Mesenchymal stem cell (in vitro differentiated cells and primary cell): ENCODE results near the gene MOGAT1.

ENCODE experiments used
- DNase-seq: peaks from one replicate; pipeline ENCODE4 v3.0.0-alpha.2; 2013
- H2AFZ ChIP-seq: one replicate; pipeline ENCODE4 v1.6.1; 2013; ENCODE audit warnings: low read depth, mild to moderate bottlenecking, control low read depth, inconsistent platforms, low read length, moderate library complexity
- H2AK5ac ChIP-seq: 2 replicates; pipeline ENCODE4 v1.6.1; 2013; ENCODE audit warnings: low read length, moderate library complexity, mild to moderate bottlenecking, inconsistent platforms; ENCODE audit not compliant: severe bottlenecking
- H2BK120ac ChIP-seq: one replicate; pipeline ENCODE4 v1.6.1; 2013; ENCODE audit warnings: low read depth, mild to moderate bottlenecking, inconsistent platforms, low read length, moderate library complexity
- H2BK12ac ChIP-seq, 2 experiments: one replicate each; pipeline ENCODE4 v1.6.1; 2013; ENCODE audit warnings: inconsistent platforms in 2 of 2, low read length in 2 of 2, mild to moderate bottlenecking in 2 of 2, moderate library complexity in 2 of 2, control low read depth in 1 of 2
- H2BK15ac ChIP-seq: one replicate; pipeline ENCODE4 v1.6.1; 2013; ENCODE audit warnings: mild to moderate bottlenecking, low read depth, inconsistent platforms; ENCODE audit not compliant: poor library complexity, severe bottlenecking
- H2BK5ac ChIP-seq: 2 replicates; pipeline ENCODE4 v1.6.1; 2013; ENCODE audit warnings: low read depth, mild to moderate bottlenecking, low read length, control low read depth, inconsistent platforms; ENCODE audit not compliant: poor library complexity, severe bottlenecking
- H3K14ac ChIP-seq, 2 experiments: one replicate each; pipeline ENCODE4 v1.6.1; 2013; ENCODE audit warnings: inconsistent platforms in 2 of 2, low read length in 2 of 2, control low read depth in 1 of 2, mild to moderate bottlenecking in 1 of 2, moderate library complexity in 1 of 2
- H3K18ac ChIP-seq, 2 experiments: one replicate each; pipeline ENCODE4 v1.6.1; 2013; ENCODE audit warnings: inconsistent platforms in 2 of 2, low read length in 2 of 2, control low read depth in 1 of 2, low read depth in 1 of 2, mild to moderate bottlenecking in 1 of 2
- H3K23ac ChIP-seq, 2 experiments: one replicate each; pipeline ENCODE4 v1.6.1; 2013; ENCODE audit warnings: inconsistent platforms in 2 of 2, low read length in 2 of 2, mild to moderate bottlenecking in 2 of 2, moderate library complexity in 2 of 2, control low read depth in 1 of 2
- H3K27ac ChIP-seq: 2 replicates; pipeline ENCODE4 v1.5.1; 2013; ENCODE audit warnings: mild to moderate bottlenecking, moderate library complexity, low read length, control low read depth, inconsistent platforms; ENCODE audit not compliant: poor library complexity, severe bottlenecking
- H3K27me3 ChIP-seq, 2 experiments: 2 replicates each; pipeline versions ENCODE4 v1.6.1 to v1.7.0; 2013; ENCODE audit warnings: low read length in 2 of 2, mild to moderate bottlenecking in 2 of 2, moderate library complexity in 2 of 2, control low read depth in 1 of 2, inconsistent platforms in 1 of 2; ENCODE audit not compliant: control insufficient read depth in 1 of 2, insufficient read depth in 1 of 2
- H3K36me3 ChIP-seq, 2 experiments: 2 replicates each; pipeline versions ENCODE4 v1.6.1 to v1.7.0; 2013; ENCODE audit warnings: low read length in 2 of 2, control low read depth in 1 of 2, inconsistent platforms in 1 of 2, low read depth in 1 of 2, mild to moderate bottlenecking in 1 of 2; ENCODE audit not compliant: insufficient read depth in 2 of 2, control insufficient read depth in 1 of 2
- H3K4ac ChIP-seq, 2 experiments: one replicate each; pipeline ENCODE4 v1.6.1; 2013; ENCODE audit warnings: inconsistent platforms in 2 of 2, low read length in 2 of 2, mild to moderate bottlenecking in 2 of 2, moderate library complexity in 2 of 2, control low read depth in 1 of 2, low read depth in 1 of 2
- H3K4me1 ChIP-seq: 2 replicates; pipeline ENCODE4 v1.6.1; 2013; ENCODE audit warnings: low read depth, low read length, control low read depth; ENCODE audit not compliant: control insufficient read depth, insufficient read depth
- H3K4me2 ChIP-seq: 2 replicates; pipeline ENCODE4 v1.6.1; 2013; ENCODE audit warnings: low read length, mild to moderate bottlenecking, inconsistent platforms; ENCODE audit not compliant: poor library complexity, severe bottlenecking
- H3K4me3 ChIP-seq, 2 experiments: 2 replicates each; pipeline versions ENCODE4 v1.5.1 to v1.7.0; 2013; ENCODE audit warnings: low read length in 2 of 2, mild to moderate bottlenecking in 2 of 2, control low read depth in 1 of 2, low read depth in 1 of 2; ENCODE audit not compliant: insufficient read depth in 1 of 2
- H3K79me1 ChIP-seq: replicated peaks from 2 replicates; pipeline ENCODE4 v1.6.1; 2013; ENCODE audit warnings: mild to moderate bottlenecking, control low read depth, low read length, inconsistent platforms; ENCODE audit not compliant: poor library complexity, severe bottlenecking
- H3K9ac ChIP-seq: 2 replicates; pipeline ENCODE4 v1.7.0; 2013; ENCODE audit warnings: mild to moderate bottlenecking, low read length, moderate library complexity
- H3K9me3 ChIP-seq: 2 replicates; pipeline ENCODE4 v1.7.0; 2013; ENCODE audit warnings: mild to moderate bottlenecking, low read length; ENCODE audit not compliant: control insufficient read depth
- H4K8ac ChIP-seq: one replicate; pipeline ENCODE4 v1.6.1; 2013; ENCODE audit warnings: inconsistent platforms, mild to moderate bottlenecking, low read length, moderate library complexity
- H4K91ac ChIP-seq: one replicate; pipeline ENCODE4 v1.6.1; 2013; ENCODE audit warnings: mild to moderate bottlenecking, low read length, inconsistent platforms
- WGBS: methylation state at CpG from one replicate; pipeline ENCODE4 v1.1.7; 2013; ENCODE audit warnings: mixed read lengths; 5-methylcytosine and 5-hydroxymethylcytosine counted together

The MOGAT1 gene

GRCh38 chr2:222677981-222678380, 6.5 kb downstream of the MOGAT1 start:
- Histone ChIP-seq H2BK120ac (no peak overlapping the region), H3K27me3 (peaks cover 0 to 27% of the 10 kb centered on the region in 2 experiments)
- WGBS = 86% methylated on average over 3 of the region's 3 CpGs

GRCh38 chr2:222683805-222684204, 12.3 kb downstream of the MOGAT1 start:
- H2AFZ ChIP-seq = no peak overlapping the region
- H2AK5ac ChIP-seq = no peak overlapping the region
- no peak overlapping the region for H2BK5ac ChIP-seq
- no peak overlapping the region for H3K4me3 ChIP-seq
- H3K4me2 ChIP-seq = no peak overlapping the region
- no peak overlapping the region for H3K18ac ChIP-seq
- peaks cover 0 to 15% of the 10 kb centered on the region in 2 experiments for H3K27me3 ChIP-seq
- H3K36me3 ChIP-seq = no peaks in the 10 kb centered on the region
- no peaks in the 10 kb centered on the region for H3K4me1 ChIP-seq
- no peaks in the 10 kb centered on the region for H3K79me1 ChIP-seq
- no peak overlapping the region for H2BK12ac ChIP-seq
- H4K8ac ChIP-seq = no peak overlapping the region
- DNase-seq = no peak
- no peak overlapping the region for H3K14ac ChIP-seq
- H3K9ac ChIP-seq = no peak overlapping the region
- no peak overlapping the region for H3K4ac ChIP-seq
- whole genome bisulfite sequencing = 93% methylated on average over 2 of the region's 3 CpGs
- H2BK15ac ChIP-seq = no peak overlapping the region
- no peaks in the 10 kb centered on the region for H3K9me3 ChIP-seq
- no peak overlapping the region for H2BK120ac ChIP-seq
- H3K27ac ChIP-seq = no peak overlapping the region
- no peak overlapping the region for H4K91ac ChIP-seq
- H3K23ac ChIP-seq = no peak overlapping the region

More at GRCh38 chr2:222677981-222678380, 6.5 kb downstream of the MOGAT1 start:
- no peak overlapping the region for H4K8ac ChIP-seq
- H3K79me1 ChIP-seq = no peaks in the 10 kb centered on the region
- no peaks in the 10 kb centered on the region for H3K36me3 ChIP-seq
- no peaks in the 10 kb centered on the region for H3K9me3 ChIP-seq
- H3K4me3 ChIP-seq = no peak overlapping the region
- H3K4me1 ChIP-seq = no peaks in the 10 kb centered on the region
- H2AFZ ChIP-seq = no peak overlapping the region
- H3K23ac ChIP-seq = no peak overlapping the region
- no peak overlapping the region for H2BK12ac ChIP-seq
- H4K91ac ChIP-seq = no peak overlapping the region
- no peak overlapping the region for H3K18ac ChIP-seq
- H2AK5ac ChIP-seq = no peak overlapping the region
- no peak overlapping the region for H3K4ac ChIP-seq
- H3K27ac ChIP-seq = no peak overlapping the region
- no peak overlapping the region for H3K4me2 ChIP-seq
- DNase-seq = no peak
- no peak overlapping the region for H3K9ac ChIP-seq
- H3K14ac ChIP-seq = no peak overlapping the region
- no peak overlapping the region for H2BK5ac ChIP-seq
- H2BK15ac ChIP-seq = no peak overlapping the region

- Histone ChIP-seq H3K4me3 (no peak overlapping the region), H3K27ac (no peak overlapping the region), H3K79me1 (no peaks in the 10 kb centered on the region), H3K18ac (no peak overlapping the region), H3K4ac (no peak overlapping the region), H3K9ac (no peak overlapping the region), H3K36me3 (no peaks in the 10 kb centered on the region), H3K14ac (no peak overlapping the region), H2BK12ac (no peak overlapping the region), H4K8ac (no peak overlapping the region), H4K91ac (no peak overlapping the region), H2AK5ac (no peak overlapping the region), H2BK5ac (no peak overlapping the region), H2BK120ac (no peak overlapping the region), H2AFZ (no peak overlapping the region), H3K27me3 (peaks cover 0 to 3% of the 10 kb centered on the region in 2 experiments), H3K9me3 (no peaks in the 10 kb centered on the region), H3K23ac (no peak overlapping the region), H2BK15ac (no peak overlapping the region), H3K4me2 (no peak overlapping the region), H3K4me1 (no peaks in the 10 kb centered on the region)
- 75% methylated on average over 3 of the region's 5 CpGs for WGBS
- DNase-seq = no peak
Observed at GRCh38 chr2:222686086-222686750, 14.8 kb downstream of the MOGAT1 start.

- H2BK5ac ChIP-seq = no peak overlapping the region
Observed at GRCh38 chr2:222688917-222689316, 17.5 kb downstream of the MOGAT1 start.

More at GRCh38 chr2:222688917-222689316, 17.5 kb downstream of the MOGAT1 start:
- Histone ChIP-seq H3K79me1 (no peaks in the 10 kb centered on the region), H2BK120ac (no peak overlapping the region), H4K91ac (no peak overlapping the region), H3K4me3 (no peak overlapping the region), H2AK5ac (no peak overlapping the region), H3K23ac (no peak overlapping the region), H4K8ac (no peak overlapping the region), H3K4me1 (no peaks in the 10 kb centered on the region), H3K27ac (no peak overlapping the region), H3K18ac (no peak overlapping the region), H3K4ac (no peak overlapping the region), H2BK12ac (no peak overlapping the region), H3K14ac (no peak overlapping the region), H3K9me3 (no peaks in the 10 kb centered on the region), H3K9ac (peak overlapping the region; percentile 38), H2BK15ac (no peak overlapping the region), H3K36me3 (no peaks in the 10 kb centered on the region), H3K27me3 (no peaks in the 10 kb centered on the region), H2AFZ (no peak overlapping the region), H3K4me2 (no peak overlapping the region)
- WGBS = 59% methylated on average over 2 of the region's 2 CpGs
- DNase-seq = no peak
